GM15510 (cell line): Measurements from ENCODE around the gene RASA3.

Source experiments
- POLR2A ChIP-seq: IDR thresholded peaks from 3 replicates; pipeline ENCODE4 v1.6.1; 2011; ENCODE audit warnings: borderline replicate concordance; ENCODE audit not compliant: insufficient read length; ENCODE audit errors: extremely low read depth

The RASA3 gene

GRCh38 chr13:114103801-114104654 lies 28.4 kb downstream of the RASA3 start:
- TF ChIP-seq POLR2A = no peak

GRCh38 chr13:114102521-114103288 lies 29.7 kb downstream of the RASA3 start:
- no peak for TF ChIP-seq POLR2A

- no peak for TF ChIP-seq POLR2A
These were observed 30.3 kb downstream of the RASA3 start for GRCh38 chr13:114102131-114102520.

GRCh38 chr13:114101358-114102130 lies 30.9 kb downstream of the RASA3 start:
- TF ChIP-seq POLR2A = no peak

GRCh38 chr13:114100446-114101357 lies 31.7 kb downstream of the RASA3 start:
- TF ChIP-seq POLR2A = no peak

- no peak for TF ChIP-seq POLR2A
These were observed 32.4 kb downstream of the RASA3 start for GRCh38 chr13:114099918-114100445.

GRCh38 chr13:114099191-114099590 lies 33.2 kb downstream of the RASA3 start:
- TF ChIP-seq POLR2A = no peak

GRCh38 chr13:114097893-114098688 lies 34.3 kb downstream of the RASA3 start:
- TF ChIP-seq POLR2A = no peak

- TF ChIP-seq POLR2A = no peak
These were observed 35.1 kb downstream of the RASA3 start for GRCh38 chr13:114097212-114097892.

GRCh38 chr13:114096811-114097211 lies 35.6 kb downstream of the RASA3 start:
- TF ChIP-seq POLR2A = no peak

- no peak for TF ChIP-seq POLR2A
These were observed 36.4 kb downstream of the RASA3 start for GRCh38 chr13:114096031-114096485.

- no peak for TF ChIP-seq POLR2A
These were observed 36.9 kb downstream of the RASA3 start for GRCh38 chr13:114095486-114095885.
